GM18868 (cell line): ENCODE data around the gene TSPAN10.
"Not testable (repeated sequence)": the region's sequence is repeated elsewhere in the genome, so short reads cannot be mapped to it uniquely, and the experiment has no call there.

Experiments used
- ATAC-seq: cut with Tn5 transposase; IDR thresholded peaks from one replicate; pipeline ENCODE4 v1.9.1; 2021; ENCODE audit warnings: mild to moderate bottlenecking, moderate library complexity; ENCODE audit not compliant: unreplicated experiment

The TSPAN10 gene

GRCh38 chr17:81636505-81637288 is at the start of gene TSPAN10, which contains the start of gene NPLOC4:
TSS of gene TSPAN10 (plus strand) at chr17:81637196. CDS start at chr17:81642413, 5,217 bp downstream.
TSS of gene NPLOC4 (minus strand) at chr17:81637112. CDS start at chr17:81636930, 182 bp downstream.
- ATAC-seq: peak; percentile 77

GRCh38 chr17:81589612-81590011 is 47.4 kb upstream of the TSPAN10 start:
- no peak for ATAC-seq

- no peak for ATAC-seq
Observed at GRCh38 chr17:81590121-81590520, 46.9 kb upstream of the TSPAN10 start.

GRCh38 chr17:81591971-81592370 is 45.0 kb upstream of the TSPAN10 start:
- ATAC-seq: no peak

GRCh38 chr17:81593105-81593871 is 43.7 kb upstream of the TSPAN10 start:
- no peak for ATAC-seq

- no peak for ATAC-seq
Observed at GRCh38 chr17:81599719-81600486, 37.1 kb upstream of the TSPAN10 start.

GRCh38 chr17:81601525-81602120 is 35.4 kb upstream of the TSPAN10 start:
- no peak for ATAC-seq

- ATAC-seq: no peak
Observed at GRCh38 chr17:81603846-81604610, 33.0 kb upstream of the TSPAN10 start.

GRCh38 chr17:81607431-81607830 is 29.6 kb upstream of the TSPAN10 start:
- no peak for ATAC-seq

- ATAC-seq: no peak
Observed at GRCh38 chr17:81608082-81608481, 28.9 kb upstream of the TSPAN10 start.

GRCh38 chr17:81608605-81609004 is 28.4 kb upstream of the TSPAN10 start:
- ATAC-seq: no peak

GRCh38 chr17:81609541-81610311 is 27.3 kb upstream of the TSPAN10 start:
- ATAC-seq: no peak

GRCh38 chr17:81612172-81612970 is 24.6 kb upstream of the TSPAN10 start:
- no peak for ATAC-seq

- ATAC-seq: no peak
Observed at GRCh38 chr17:81615401-81615930, 21.5 kb upstream of the TSPAN10 start.

GRCh38 chr17:81616877-81617276 is 20.1 kb upstream of the TSPAN10 start:
- ATAC-seq: no peak

- not testable (repeated sequence) for ATAC-seq
Observed at GRCh38 chr17:81618307-81618706, 18.7 kb upstream of the TSPAN10 start.

- no peak for ATAC-seq
Observed at GRCh38 chr17:81621494-81622130, 15.4 kb upstream of the TSPAN10 start.

- ATAC-seq: no peak
Observed at GRCh38 chr17:81630274-81630673, 6.7 kb upstream of the TSPAN10 start.
